Subcutaneous adipose tissue (tissue), 4 donors: Measurements from ENCODE around the gene PIK3CG. TPM values are rescaled to one million over a fixed set of nuclear protein-coding genes. Genes with fewer than 3 reads are reported as not detected.

ENCODE experiments used
- CTCF ChIP-seq: fragments of 450-650 bp; IDR thresholded peaks from one replicate; pipeline ENCODE4 v1.5.1; 2016; ENCODE audit warnings: low read depth, mild to moderate bottlenecking, control low read depth, antibody characterized with exemption, moderate library complexity
- total RNA-seq, 4 donors: library from RNA; depleted of rRNA; stranded (reverse); fragments of >200 nt; gene quantifications; one replicate each; pipeline ENCODE4 v1.1.0, GENCODE V29; 2016

PIK3CG gene
- total RNA-seq, 4 donors from 2014 or later: 5.7 to 20.1 (median 10.1) TPM

- TF ChIP-seq CTCF: no peak
Measured at GRCh38 chr7:106938803-106939202, 73.7 kb downstream of the PIK3CG start.

- no peak for TF ChIP-seq CTCF
Measured at GRCh38 chr7:106944035-106944665, 79.1 kb downstream of the PIK3CG start.

- TF ChIP-seq CTCF: no peak
Measured at GRCh38 chr7:106947244-106947728, 82.2 kb downstream of the PIK3CG start.

GRCh38 chr7:106952001-106952657, 87.0 kb downstream of the PIK3CG start:
- no peak for TF ChIP-seq CTCF

GRCh38 chr7:106952658-106953231, 87.7 kb downstream of the PIK3CG start:
- no peak for TF ChIP-seq CTCF

- TF ChIP-seq CTCF: no peak
Measured at GRCh38 chr7:106954840-106955239, 89.8 kb downstream of the PIK3CG start.

Other genes starting within 250 kb of the PIK3CG start
- gene CCDC71L, start 204.1 kb upstream of the PIK3CG start, total RNA-seq: 10 to 100 TPM; 17.1 to 38.5 (median 20.8) TPM
- 100 to 1,000 TPM; 224 to 678 (median 404) TPM for gene PRKAR2B, start 179.4 kb downstream of the PIK3CG start, total RNA-seq